Spleen (tissue), 11 donors: ENCODE measurements around the gene CD14. TPM values are rescaled to one million over a fixed set of nuclear protein-coding genes. Genes with fewer than 3 reads are reported as not detected.
"Not testable (repeated sequence)": the region's sequence is repeated elsewhere in the genome, so short reads cannot be mapped to it uniquely, and the experiment has no call there.

Source experiments
- DNase-seq: peaks from one replicate; pipeline ENCODE4 v3.0.0-alpha.2; 2020
- H3K27ac ChIP-seq, 8 donors: fragments of 200-600 bp; sonication (generic) in 7 of 8; 1 replicate in 4 of 8; 2 replicates in 4 of 8; pipeline versions ENCODE4 v1.5.0 to v1.8.0; 2016 to 2021; ENCODE audit warnings: inconsistent platforms in 4 of 8, mild to moderate bottlenecking in 4 of 8, moderate library complexity in 1 of 8
- H3K27me3 ChIP-seq, 7 donors: fragments of 200-600 bp; sonication (generic) in 6 of 7; replicated peaks in 1 of 7; 1 replicate in 4 of 7; 2 replicates in 3 of 7; pipeline versions ENCODE4 v1.5.0 to v1.8.0; 2016 to 2021; ENCODE audit warnings: inconsistent platforms in 3 of 7, mild to moderate bottlenecking in 1 of 7
- H3K36me3 ChIP-seq, 6 donors: fragments of 200-600 bp; sonication (generic) in 5 of 6; 1 replicate in 4 of 6; 2 replicates in 2 of 6; pipeline versions ENCODE4 v1.5.0 to v1.8.0; 2016 to 2021; ENCODE audit warnings: inconsistent platforms in 2 of 6
- H3K4me1 ChIP-seq, 6 donors: fragments of 200-600 bp; sonication (generic) in 5 of 6; 1 replicate in 3 of 6; 2 replicates in 3 of 6; pipeline versions ENCODE4 v1.5.0 to v1.8.0; 2016 to 2021; ENCODE audit warnings: inconsistent platforms in 3 of 6
- H3K4me3 ChIP-seq, 8 donors: fragments of 200-600 bp; sonication (generic) in 7 of 8; 1 replicate in 4 of 8; 2 replicates in 4 of 8; pipeline versions ENCODE4 v1.5.0 to v1.8.0; 2016 to 2021; ENCODE audit warnings: inconsistent platforms in 4 of 8, mild to moderate bottlenecking in 4 of 8, moderate library complexity in 2 of 8
- H3K9me3 ChIP-seq, 8 donors: fragments of 200-600 bp; sonication (generic) in 7 of 8; 1 replicate in 4 of 8; 2 replicates in 4 of 8; pipeline versions ENCODE4 v1.5.0 to v1.8.0; 2016 to 2021; ENCODE audit warnings: inconsistent platforms in 4 of 8
- POLR2A ChIP-seq, 3 donors: fragments of 450-650 bp; IDR thresholded peaks; one replicate each; pipeline ENCODE4 v1.5.1; 2017; ENCODE audit warnings: antibody characterized with exemption in 3 of 3, mild to moderate bottlenecking in 1 of 3
- POLR2AphosphoS5 ChIP-seq, 3 donors: sonication (generic); formaldehyde crosslinking; IDR thresholded peaks; one replicate each; pipeline ENCODE4 v1.5.1; 2017; ENCODE audit warnings: antibody characterized with exemption in 3 of 3
- WGBS, 5 donors: extraction: QIAGEN DNeasy Blood & Tissue Kit in 3 of 5; methylation state at CpG; one replicate each; pipeline versions ENCODE4 v1.1.5 to v1.1.7; 2013 to 2018; 5-methylcytosine and 5-hydroxymethylcytosine counted together
- intact Hi-C: fragments of 100-400 bp; cut with DNase I; formaldehyde crosslinking; loops from one replicate; pipeline ENCODE4 v1.15.0; 2023; ENCODE audit warnings: low total_unique reads
- polyA plus RNA-seq, 3 donors: library from polyadenylated mRNA; stranded (reverse); fragments of 200-250 nt; gene quantifications; one replicate each; pipeline ENCODE4 v1.2.1, GENCODE V29; 2013
- total RNA-seq, 7 donors: library from RNA; depleted of rRNA in 3 of 7; stranded (reverse); fragments of >200 nt in 3 of 7; fragmentation: NEBNext Ultra II Directional in 4 of 7; extraction: Animal tissue kit (Norgen Biotek cat#: 25700) in 4 of 7; gene quantifications; one replicate each; pipeline versions ENCODE4 v1.1.0 to v1.2.1, GENCODE V29; 2016 to 2021
- TF ChIP-seq, protein P1 (sequence below), 11 experiments: fragments of 200-600 bp in 7 of 11; fragments of 450-650 bp in 4 of 11; sonication (generic) in 4 of 11; IDR thresholded peaks in 8 of 11; conservative IDR thresholded peaks in 3 of 11; 1 replicate in 7 of 11; 2 replicates in 4 of 11; pipeline versions ENCODE4 v1.4.0 to v1.8.0; 2016 to 2021; ENCODE audit warnings: antibody characterized with exemption in 11 of 11, inconsistent platforms in 4 of 11, mild to moderate bottlenecking in 1 of 11
- donor health status: healthy with polysubstance abuse.
- donor health status: DM: no; HTN: no; CAD: no; lungs with moderate emphysema.
- donor health status: DM: no; HTN: no; CAD: no.
- donor health status: Bipolar disorder and iron deficiency.
- donor health status: healthy.
- donor health status: DM: no; HTN: no; CAD: no.
- donor health status: DM: yes; HTN: yes; CAD: no.

CD14 gene
- total and polyA plus RNA-seq, 10 donors = 40.2 to 209 (median 87.9) TPM

DNA sequence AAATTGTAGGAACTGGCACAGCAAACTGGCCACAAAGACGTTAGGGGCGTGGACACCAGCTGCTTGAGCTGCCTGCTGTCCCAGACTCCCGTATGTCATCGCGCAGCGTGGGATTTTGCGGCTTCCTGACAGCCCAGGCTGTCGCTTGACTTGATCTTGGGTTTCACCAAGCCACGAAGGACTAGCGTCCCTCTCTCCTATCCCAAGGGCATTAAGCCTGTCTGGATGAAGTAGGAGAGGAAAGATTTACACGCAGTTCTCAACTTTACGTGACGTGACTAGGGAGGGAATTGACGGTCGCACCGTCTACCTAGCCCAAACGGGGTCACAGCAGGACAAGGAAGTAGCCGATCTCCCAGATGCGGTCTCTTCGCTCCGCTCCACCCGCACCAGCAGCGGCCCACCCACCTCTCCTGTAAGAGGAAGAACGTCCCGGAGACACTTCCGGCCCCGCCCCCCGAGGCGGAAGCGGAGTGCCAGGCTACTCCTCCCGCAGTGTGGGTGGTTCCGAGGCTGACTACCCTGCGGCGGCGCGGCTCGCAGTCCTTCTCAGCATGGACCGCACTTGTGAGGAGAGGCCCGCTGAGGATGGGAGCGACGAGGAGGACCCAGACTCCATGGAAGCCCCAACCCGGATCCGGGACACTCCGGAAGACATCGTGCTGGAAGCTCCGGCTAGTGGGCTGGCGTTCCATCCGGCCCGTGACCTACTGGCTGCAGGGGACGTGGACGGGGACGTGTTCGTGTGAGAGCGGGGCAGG lies 31.6 kb upstream of the CD14 start, which contains the start of gene WDR55:
Gene WDR55, plus strand, starts transcription at position 546 of the 761 bp plus-strand sequence. Its CDS starts 9 bp downstream, at position 555.
- DNase-seq = peak; percentile 100
- H3K36me3 ChIP-seq = peaks cover 6 to 68% (median 53%) of the 10 kb centered on the region in 6 donors
- WGBS, 5 donors = 0 to 2% (median 1%) methylated on average over 34 to 54 of the region's 54 CpGs
- H3K9me3 ChIP-seq = no peaks in the 10 kb centered on the region
- intact Hi-C loops = no loop called here
- H3K27ac ChIP-seq = peak within 1 kb of the TSS; percentile 86 to 98 (median 94)
- no peaks in the 10 kb centered on the region for H3K27me3 ChIP-seq
- TF ChIP-seq POLR2AphosphoS5 (IDR thresholded peaks at IDR 0.05) = peak; percentile 96 to 98 (median 97)
- TF ChIP-seq POLR2A (IDR thresholded peaks at IDR 0.05) = peak in 2 of 3 donors; percentile 14 to 18
- TF ChIP-seq, protein P1, sequence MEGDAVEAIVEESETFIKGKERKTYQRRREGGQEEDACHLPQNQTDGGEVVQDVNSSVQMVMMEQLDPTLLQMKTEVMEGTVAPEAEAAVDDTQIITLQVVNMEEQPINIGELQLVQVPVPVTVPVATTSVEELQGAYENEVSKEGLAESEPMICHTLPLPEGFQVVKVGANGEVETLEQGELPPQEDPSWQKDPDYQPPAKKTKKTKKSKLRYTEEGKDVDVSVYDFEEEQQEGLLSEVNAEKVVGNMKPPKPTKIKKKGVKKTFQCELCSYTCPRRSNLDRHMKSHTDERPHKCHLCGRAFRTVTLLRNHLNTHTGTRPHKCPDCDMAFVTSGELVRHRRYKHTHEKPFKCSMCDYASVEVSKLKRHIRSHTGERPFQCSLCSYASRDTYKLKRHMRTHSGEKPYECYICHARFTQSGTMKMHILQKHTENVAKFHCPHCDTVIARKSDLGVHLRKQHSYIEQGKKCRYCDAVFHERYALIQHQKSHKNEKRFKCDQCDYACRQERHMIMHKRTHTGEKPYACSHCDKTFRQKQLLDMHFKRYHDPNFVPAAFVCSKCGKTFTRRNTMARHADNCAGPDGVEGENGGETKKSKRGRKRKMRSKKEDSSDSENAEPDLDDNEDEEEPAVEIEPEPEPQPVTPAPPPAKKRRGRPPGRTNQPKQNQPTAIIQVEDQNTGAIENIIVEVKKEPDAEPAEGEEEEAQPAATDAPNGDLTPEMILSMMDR (IDR thresholded peaks at IDR 0.05 in 8 of 11, conservative IDR thresholded peaks at IDR 0.05 in 3 of 11) = peak in 1 of 11 experiments; percentile 38
- peak within 1 kb of the TSS; percentile 67 to 100 (median 96) for H3K4me3 ChIP-seq
- H3K4me1 ChIP-seq = peaks cover 13 to 42% (median 29%) of the 10 kb centered on the region in 6 donors

DNA sequence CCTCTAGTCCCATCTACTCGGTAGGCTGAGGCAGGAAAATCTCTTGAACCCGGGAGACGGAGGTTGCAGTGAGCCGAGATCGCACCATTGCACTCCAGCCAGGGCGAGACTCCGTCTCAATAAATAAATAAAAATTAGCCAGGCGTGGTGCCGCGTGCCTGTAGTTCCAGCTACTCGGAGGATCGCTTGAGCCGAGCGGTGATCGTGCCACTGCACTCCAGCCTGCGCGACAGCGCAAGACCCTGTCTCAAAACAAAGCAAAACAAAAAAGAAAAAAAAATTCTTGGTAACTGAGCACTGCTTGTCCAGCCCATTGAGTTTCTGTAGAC lies 31.0 kb upstream of the CD14 start:
- peaks cover 10 to 68% (median 53%) of the 10 kb centered on the region in 6 donors for H3K36me3 ChIP-seq
- no peak for DNase-seq
- 16 to 47% (median 27%) methylated on average over 18 of the region's 18 CpGs for WGBS, 5 donors

DNA sequence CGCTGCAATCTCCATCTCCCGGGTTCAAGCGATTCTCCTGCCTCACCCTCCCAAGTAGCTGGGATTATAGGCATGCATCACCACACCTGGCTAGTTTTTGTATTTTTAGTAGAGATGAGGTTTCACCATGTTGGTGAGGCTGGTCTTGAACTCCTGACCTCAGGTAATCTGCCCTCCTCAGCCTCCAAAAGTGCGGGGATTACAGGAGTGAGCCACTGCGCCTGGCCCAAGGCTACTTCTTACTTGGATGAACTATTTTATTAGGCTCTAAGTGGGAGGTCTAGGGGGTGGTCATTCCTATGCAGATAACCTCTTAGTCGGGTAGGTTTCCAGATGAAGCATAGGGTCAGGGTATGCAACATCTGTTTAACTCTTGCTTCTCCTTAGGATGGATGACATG lies 27.4 kb upstream of the CD14 start:
- H3K9me3 ChIP-seq, intact Hi-C loops, H3K4me3 ChIP-seq, DNase-seq, H3K27ac ChIP-seq, H3K27me3 ChIP-seq: not testable (repeated sequence)
- WGBS, 5 donors = 88 to 98% (median 94%) methylated on average over 6 of the region's 6 CpGs
- H3K4me1 ChIP-seq = peaks cover 0 to 15% (median 9%) of the 10 kb centered on the region in 6 donors
- H3K36me3 ChIP-seq = peaks cover 17 to 82% (median 77%) of the 10 kb centered on the region in 6 donors

More for the DNA sequence above, 31.0 kb upstream of the CD14 start:
- TF ChIP-seq POLR2AphosphoS5 (IDR thresholded peaks at IDR 0.05) (no peak), POLR2A (IDR thresholded peaks at IDR 0.05) (no peak)
- TF ChIP-seq, protein P1 (IDR thresholded peaks at IDR 0.05 in 8 of 11, conservative IDR thresholded peaks at IDR 0.05 in 3 of 11) = no peak
- peak overlapping the region; percentile 86 to 98 (median 94) for H3K27ac ChIP-seq
- intact Hi-C loops = no loop called here
- H3K4me1 ChIP-seq = peaks cover 13 to 42% (median 29%) of the 10 kb centered on the region in 6 donors
- peak overlapping the region; percentile 67 to 100 (median 96) for H3K4me3 ChIP-seq
- H3K9me3 ChIP-seq = no peaks in the 10 kb centered on the region
- no peaks in the 10 kb centered on the region for H3K27me3 ChIP-seq

DNA sequence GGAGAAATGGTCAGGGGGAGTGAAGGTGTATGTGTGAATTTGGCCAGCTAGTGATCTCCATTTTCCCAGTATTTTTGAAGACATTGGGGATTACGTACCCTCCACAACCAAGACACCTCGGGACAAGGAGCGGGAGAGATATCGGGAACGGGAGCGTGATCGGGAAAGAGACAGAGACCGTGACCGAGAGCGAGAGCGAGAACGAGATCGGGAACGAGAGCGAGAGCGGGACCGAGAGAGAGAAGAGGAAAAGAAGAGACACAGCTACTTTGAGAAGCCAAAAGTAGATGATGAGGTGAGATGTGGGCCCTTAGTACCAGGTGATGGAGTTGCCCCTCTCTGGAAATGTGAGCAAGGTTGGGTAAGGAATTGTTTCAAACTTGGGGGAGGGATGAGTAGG lies 25.9 kb upstream of the CD14 start:
- WGBS, 5 donors = 94 to 99% (median 97%) methylated on average over 17 of the region's 17 CpGs

More for the DNA sequence above, 25.9 kb upstream of the CD14 start:
- H3K9me3 ChIP-seq = no peaks in the 10 kb centered on the region
- no peaks in the 10 kb centered on the region for H3K27me3 ChIP-seq
- H3K36me3 ChIP-seq = peaks cover 23 to 97% (median 92%) of the 10 kb centered on the region in 6 donors
- H3K27ac ChIP-seq = no peak overlapping the region
- TF ChIP-seq POLR2AphosphoS5 (IDR thresholded peaks at IDR 0.05) (peak in 1 of 3 donors; percentile 8), POLR2A (IDR thresholded peaks at IDR 0.05) (no peak)
- TF ChIP-seq, protein P1 (IDR thresholded peaks at IDR 0.05 in 8 of 11, conservative IDR thresholded peaks at IDR 0.05 in 3 of 11) = no peak
- intact Hi-C loops = loop anchor here (10.0 kb wide), 1 partner anchor 46 kb away; the partner anchor contains the start of gene ZMAT2
- no peak overlapping the region for H3K4me3 ChIP-seq
- DNase-seq = no peak
- H3K4me1 ChIP-seq = peaks cover 0 to 15% (median 4%) of the 10 kb centered on the region in 6 donors
